D721Med (cell line): ENCODE data around the gene HSF2.
"Not testable (repeated sequence)": the region's sequence is repeated elsewhere in the genome, so short reads cannot be mapped to it uniquely, and the experiment has no call there.

ENCODE experiments used
- DNase-seq: peaks from one replicate; pipeline ENCODE4 v3.0.0; 2011; ENCODE audit warnings: low spot score; ENCODE audit not compliant: insufficient read length
- FAIRE-seq: peaks from 2 replicates; lab custom pipeline; 2011; peaks lifted over from hg19 to GRCh38; lab: Jason Lieb, UNC
- TF ChIP-seq, protein P1 (sequence below): IDR thresholded peaks from 2 replicates; pipeline ENCODE4 v1.5.1; 2012; ENCODE audit warnings: mild to moderate bottlenecking, control low read depth; ENCODE audit not compliant: insufficient read depth; ENCODE audit errors: missing control alignments

The HSF2 gene

DNA sequence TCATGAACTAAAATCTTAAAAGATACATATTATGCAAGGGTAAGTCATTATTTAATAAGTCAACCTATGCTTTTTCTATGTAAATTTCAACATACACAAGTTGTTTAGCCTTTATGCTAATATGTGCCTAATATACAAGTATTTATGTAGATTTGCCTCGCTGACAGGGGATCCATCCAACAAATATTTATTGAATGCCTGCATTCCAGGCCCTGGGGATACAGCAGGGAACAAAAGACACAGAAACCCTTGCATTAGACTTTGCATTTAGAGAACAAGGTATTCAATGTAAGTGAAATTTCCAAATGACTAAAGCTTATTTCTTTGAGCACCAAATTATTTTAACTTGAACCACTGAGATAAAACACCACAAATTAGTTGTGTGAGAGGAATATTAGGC, 53.1 kb downstream of the HSF2 start:
- TF ChIP-seq, protein P1, sequence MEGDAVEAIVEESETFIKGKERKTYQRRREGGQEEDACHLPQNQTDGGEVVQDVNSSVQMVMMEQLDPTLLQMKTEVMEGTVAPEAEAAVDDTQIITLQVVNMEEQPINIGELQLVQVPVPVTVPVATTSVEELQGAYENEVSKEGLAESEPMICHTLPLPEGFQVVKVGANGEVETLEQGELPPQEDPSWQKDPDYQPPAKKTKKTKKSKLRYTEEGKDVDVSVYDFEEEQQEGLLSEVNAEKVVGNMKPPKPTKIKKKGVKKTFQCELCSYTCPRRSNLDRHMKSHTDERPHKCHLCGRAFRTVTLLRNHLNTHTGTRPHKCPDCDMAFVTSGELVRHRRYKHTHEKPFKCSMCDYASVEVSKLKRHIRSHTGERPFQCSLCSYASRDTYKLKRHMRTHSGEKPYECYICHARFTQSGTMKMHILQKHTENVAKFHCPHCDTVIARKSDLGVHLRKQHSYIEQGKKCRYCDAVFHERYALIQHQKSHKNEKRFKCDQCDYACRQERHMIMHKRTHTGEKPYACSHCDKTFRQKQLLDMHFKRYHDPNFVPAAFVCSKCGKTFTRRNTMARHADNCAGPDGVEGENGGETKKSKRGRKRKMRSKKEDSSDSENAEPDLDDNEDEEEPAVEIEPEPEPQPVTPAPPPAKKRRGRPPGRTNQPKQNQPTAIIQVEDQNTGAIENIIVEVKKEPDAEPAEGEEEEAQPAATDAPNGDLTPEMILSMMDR, result no peak
- DNase-seq (no peak), FAIRE-seq (no peak)

DNA sequence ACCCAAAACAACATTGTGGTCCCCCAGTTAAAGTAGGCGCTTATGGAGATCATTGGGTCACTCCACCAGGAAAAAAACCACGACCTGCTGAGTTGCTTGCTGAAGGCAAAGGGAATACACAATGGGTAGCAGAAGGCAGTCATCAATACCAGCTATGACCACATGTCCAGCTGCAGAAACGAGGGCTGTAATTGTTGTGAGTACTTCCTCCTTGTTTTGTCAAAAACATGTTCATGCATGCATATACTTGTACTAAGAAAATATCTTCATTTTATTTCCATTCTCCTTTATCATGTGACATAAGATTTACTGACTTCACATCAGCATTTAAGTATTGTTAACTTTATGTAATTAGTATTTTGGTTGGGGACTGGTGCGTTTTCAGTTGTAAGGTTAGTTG, 55.2 kb downstream of the HSF2 start:
- FAIRE-seq (no peak), DNase-seq (no peak)
- TF ChIP-seq, protein P1, result no peak

DNA sequence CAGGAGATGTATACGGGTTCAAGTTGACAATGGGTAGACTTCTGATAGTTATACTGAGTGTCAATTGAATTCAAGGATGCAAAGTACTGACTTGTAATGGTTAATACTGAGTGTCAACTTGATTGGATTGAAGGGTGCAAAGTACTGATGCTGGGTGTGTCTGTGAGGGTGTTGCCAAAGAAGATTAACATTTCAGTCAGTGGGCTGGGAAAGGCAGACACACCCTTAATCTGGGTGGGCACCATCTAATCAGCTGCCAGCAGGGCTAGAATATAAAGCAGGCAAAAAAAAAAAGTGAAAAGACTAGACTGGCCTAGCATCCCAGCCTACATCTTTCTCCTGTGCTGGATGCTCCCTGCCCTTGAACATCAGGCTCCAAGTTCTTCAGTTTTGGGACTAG, 55.7 kb downstream of the HSF2 start:
- not testable (repeated sequence) for DNase-seq
- peak; percentile 55 for FAIRE-seq

DNA sequence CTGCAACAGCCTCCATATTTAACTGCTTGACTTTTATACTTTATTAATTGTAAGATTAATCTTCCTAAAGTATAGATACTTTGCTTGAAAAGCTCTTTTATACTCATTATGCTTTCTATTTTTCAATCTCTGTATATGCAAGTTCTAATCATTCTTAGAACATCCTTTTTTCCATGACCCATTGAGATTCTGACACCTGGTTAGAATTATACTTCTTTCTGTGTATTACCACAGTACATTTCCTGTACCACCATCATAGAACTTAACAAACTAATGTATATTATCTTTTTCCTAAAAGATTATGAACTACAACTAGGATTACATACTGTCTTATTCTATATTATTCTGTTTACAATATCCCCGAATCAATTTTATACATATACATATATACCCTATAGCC, 58.6 kb downstream of the HSF2 start:
- TF ChIP-seq, protein P1, result no peak
- DNase-seq (no peak), FAIRE-seq (no peak)

DNA sequence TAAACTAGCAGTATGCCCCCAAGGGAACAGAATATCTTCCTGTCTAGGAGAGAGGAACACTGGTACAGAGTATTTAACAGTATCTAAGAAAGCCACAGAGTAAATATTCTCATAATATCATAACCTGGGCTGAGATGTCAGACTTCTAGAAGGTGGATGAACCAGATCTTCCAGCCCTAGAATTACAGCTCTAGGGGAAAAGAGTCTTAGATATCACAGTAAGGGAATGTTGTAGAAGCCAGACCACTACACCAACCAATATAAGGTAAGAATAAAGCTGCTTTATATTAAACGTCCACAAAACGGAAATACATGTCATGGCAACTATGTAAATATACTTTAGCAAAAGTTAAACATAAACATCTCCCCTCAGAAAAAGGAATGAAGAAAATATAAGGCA, 59.8 kb downstream of the HSF2 start:
- FAIRE-seq (peak; percentile 38), DNase-seq (no peak)
- TF ChIP-seq, protein P1, result no peak

DNA sequence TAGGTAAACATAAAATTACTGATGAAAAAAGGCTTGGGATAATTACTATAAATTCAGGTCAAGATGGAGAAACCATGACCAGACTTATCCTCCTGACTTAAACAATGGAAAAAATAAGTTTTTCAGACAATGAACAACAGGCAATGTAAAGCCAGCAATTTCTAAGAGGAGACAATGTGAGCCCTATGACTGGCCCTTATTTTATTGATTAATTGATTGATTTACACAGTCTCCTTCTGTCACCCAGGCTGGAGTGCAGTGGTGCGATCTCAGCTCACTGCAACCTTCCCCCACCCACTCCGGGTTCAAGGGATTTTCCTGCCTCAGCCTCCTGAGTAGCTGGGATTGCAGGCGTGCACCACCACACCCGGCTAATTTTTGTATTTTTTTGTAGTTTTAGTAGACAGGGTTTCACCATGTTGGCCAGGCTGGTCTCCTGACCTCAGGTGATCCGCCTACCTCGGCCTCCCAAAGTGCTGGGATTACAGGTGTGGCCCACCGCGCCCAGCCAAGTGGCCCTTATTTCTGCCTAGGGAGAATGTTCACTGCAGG, 60.5 kb downstream of the HSF2 start:
- DNase-seq, FAIRE-seq: not testable (repeated sequence)

DNA sequence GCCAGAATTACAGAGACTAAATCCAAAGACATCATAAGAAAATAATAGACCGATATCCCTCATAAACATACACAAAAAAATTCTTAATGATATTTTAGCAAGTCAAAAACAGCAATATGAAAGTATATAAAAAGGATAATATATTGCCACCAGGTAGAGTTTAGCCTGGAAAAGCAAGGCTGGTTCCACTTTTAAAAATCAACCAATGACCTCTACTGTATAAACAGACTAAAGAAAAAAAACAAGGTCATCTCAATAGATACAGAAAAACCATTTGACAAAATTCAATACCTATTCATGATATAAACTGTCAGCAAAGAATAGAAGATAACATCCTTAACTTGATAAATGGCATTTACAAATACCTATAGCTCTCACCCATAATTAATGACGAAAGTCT, 62.4 kb downstream of the HSF2 start:
- FAIRE-seq (no peak), DNase-seq (no peak)
- TF ChIP-seq, protein P1, result no peak

DNA sequence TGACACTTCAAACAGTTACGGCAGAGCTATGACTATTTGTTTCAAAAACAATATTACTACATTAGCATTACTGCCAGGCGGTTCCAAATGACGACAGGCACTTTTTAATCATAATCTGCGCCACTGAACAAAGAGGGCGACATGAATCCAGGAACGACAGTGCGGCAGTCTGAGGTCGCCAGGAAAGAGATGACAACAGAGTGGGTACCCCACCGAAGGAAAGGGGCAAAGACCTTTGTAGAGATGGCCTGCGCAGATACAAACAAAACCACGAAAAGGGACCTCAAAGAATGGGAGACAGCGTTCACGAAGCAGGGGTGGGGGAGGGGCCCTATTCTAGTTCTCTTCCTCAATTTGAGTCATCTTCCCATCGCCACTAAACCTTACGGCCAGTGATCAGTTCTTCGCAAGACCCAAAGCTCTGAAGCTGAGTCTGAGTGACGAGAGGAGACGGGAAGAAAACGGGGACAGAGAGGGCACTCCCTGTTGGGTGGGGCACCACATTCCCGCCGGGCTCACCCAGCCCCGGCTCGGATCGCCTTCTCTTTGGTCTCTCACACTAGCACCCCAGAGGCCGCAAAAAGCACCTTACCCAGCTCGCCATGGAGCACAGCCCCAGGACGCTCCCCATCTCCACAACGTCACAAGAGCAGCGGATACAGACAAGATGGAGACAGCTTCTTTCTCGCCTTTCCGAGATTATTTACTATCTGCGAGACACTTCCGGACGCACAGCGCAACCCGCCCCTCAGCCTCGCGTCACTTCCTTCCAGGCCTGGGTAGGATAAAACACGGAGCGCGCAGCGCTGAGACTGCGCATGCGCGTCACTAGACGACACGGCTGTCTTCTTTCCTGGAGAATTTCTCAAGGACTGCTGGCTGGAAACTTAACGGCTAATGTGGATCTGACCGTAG, 71.9 kb downstream of the HSF2 start, which contains the start of gene SERINC1:
Gene SERINC1 (minus strand): TSS at position 701 of the 915 bp plus-strand sequence. CDS start 70 bp downstream, at position 631.
- DNase-seq, result peak; percentile 30
- FAIRE-seq, result peak; percentile 96
- TF ChIP-seq, protein P1, result no peak
